ENCODE measurements around the gene SPTB. TPM values are rescaled to one million over a fixed set of nuclear protein-coding genes. Genes with fewer than 3 reads are reported as not detected.

The SPTB gene
- total RNA-seq, 1 experiment from 2014 or later, result 1.9 TPM

- DNase-seq (ENCODE audit: low read depth), result no peak
These were observed 9.6 kb upstream of the SPTB start for GRCh38 chr14:64889352-64889751.

- DNase-seq (ENCODE audit: low read depth), result no peak
These were observed 5.9 kb upstream of the SPTB start for GRCh38 chr14:64885559-64885958.

GRCh38 chr14:64880221-64881121 is 764 bp upstream of the SPTB start:
- peak; percentile 31 for DNase-seq (ENCODE audit: low read depth)

GRCh38 chr14:64878837-64879634 is 671 bp downstream of the SPTB start:
- DNase-seq (ENCODE audit: low read depth), result no peak

- no peak for DNase-seq (ENCODE audit: low read depth)
These were observed 1.9 kb downstream of the SPTB start for GRCh38 chr14:64877846-64878245.

- no peak for DNase-seq (ENCODE audit: low read depth)
These were observed 4.4 kb downstream of the SPTB start for GRCh38 chr14:64875350-64875749.

- DNase-seq (ENCODE audit: low read depth), result no peak
These were observed 6.0 kb downstream of the SPTB start for GRCh38 chr14:64873506-64874219.

- DNase-seq (ENCODE audit: low read depth), result no peak
These were observed 8.4 kb downstream of the SPTB start for GRCh38 chr14:64871344-64871743.

- DNase-seq (ENCODE audit: low read depth), result no peak
These were observed 9.5 kb downstream of the SPTB start for GRCh38 chr14:64870160-64870559.

GRCh38 chr14:64868841-64869240 is 10.9 kb downstream of the SPTB start:
- DNase-seq (ENCODE audit: low read depth), result no peak

- DNase-seq (ENCODE audit: low read depth), result no peak
These were observed 11.3 kb downstream of the SPTB start for GRCh38 chr14:64868379-64868778.

GRCh38 chr14:64867182-64867581 is 12.5 kb downstream of the SPTB start:
- no peak for DNase-seq (ENCODE audit: low read depth)

GRCh38 chr14:64865992-64866391 is 13.7 kb downstream of the SPTB start:
- DNase-seq (ENCODE audit: low read depth), result no peak

- DNase-seq (ENCODE audit: low read depth), result no peak
These were observed 14.6 kb downstream of the SPTB start for GRCh38 chr14:64865109-64865508.

- DNase-seq (ENCODE audit: low read depth), result no peak
These were observed 15.4 kb downstream of the SPTB start for GRCh38 chr14:64864258-64864657.

GRCh38 chr14:64861916-64862315 is 17.8 kb downstream of the SPTB start:
- DNase-seq (ENCODE audit: low read depth), result no peak

- DNase-seq (ENCODE audit: low read depth), result no peak
These were observed 19.7 kb downstream of the SPTB start for GRCh38 chr14:64860039-64860438.

- no peak for DNase-seq (ENCODE audit: low read depth)
These were observed 21.5 kb downstream of the SPTB start for GRCh38 chr14:64857979-64858744.

- no peak for DNase-seq (ENCODE audit: low read depth)
These were observed 22.9 kb downstream of the SPTB start for GRCh38 chr14:64856529-64857445.

Data from HT1080 (cell line).